Measurements from ENCODE around the gene TBX5.
"Not testable (repeated sequence)": the region's sequence is repeated elsewhere in the genome, so short reads cannot be mapped to it uniquely, and the experiment has no call there.

The TBX5 gene

DNA sequence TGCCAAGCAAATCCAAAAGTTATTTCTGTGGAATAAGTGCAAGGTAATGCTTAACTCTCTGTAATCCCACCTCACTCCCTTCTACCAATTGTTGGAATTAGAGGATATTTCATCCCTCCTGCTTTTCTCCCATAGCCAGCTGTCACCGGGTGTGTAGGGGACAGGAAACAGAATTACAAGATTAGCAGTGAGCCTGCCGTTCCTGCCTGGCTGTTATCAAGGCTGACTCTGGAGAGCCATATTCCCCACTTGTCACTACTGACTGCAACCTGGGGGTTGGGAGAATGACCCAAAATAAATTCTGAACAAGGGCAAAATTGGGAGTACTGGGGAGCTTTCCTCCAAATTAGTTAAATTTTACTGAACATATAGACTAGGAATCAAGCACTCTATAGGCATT is 24.8 kb downstream of the TBX5 start:
- no peak for DNase-seq (ENCODE audit: low read depth)

- no peak for DNase-seq (ENCODE audit: low read depth)
These were observed 34.2 kb downstream of the TBX5 start for GRCh38 chr12:114371733-114372132.

DNA sequence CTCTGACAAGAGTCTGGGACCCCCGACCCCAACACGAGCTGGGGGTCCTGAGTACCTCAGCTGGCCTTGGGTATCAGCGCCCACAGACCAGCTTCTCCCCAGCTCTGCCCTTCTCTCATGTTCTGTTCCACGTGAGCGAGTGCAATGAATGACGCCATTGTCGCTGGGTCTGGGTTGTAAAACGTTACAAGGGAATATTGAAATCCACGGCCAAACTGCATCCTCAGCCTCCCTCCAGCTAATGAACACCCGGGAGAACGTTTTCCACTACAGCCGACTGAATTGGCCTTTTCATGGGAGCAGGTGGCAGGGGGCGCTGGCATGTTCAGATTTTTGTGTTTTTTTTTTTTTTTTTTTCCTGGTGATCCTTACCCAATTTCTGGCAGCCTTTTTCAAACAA is 34.7 kb downstream of the TBX5 start:
- DNase-seq (ENCODE audit: low read depth) = no peak

DNA sequence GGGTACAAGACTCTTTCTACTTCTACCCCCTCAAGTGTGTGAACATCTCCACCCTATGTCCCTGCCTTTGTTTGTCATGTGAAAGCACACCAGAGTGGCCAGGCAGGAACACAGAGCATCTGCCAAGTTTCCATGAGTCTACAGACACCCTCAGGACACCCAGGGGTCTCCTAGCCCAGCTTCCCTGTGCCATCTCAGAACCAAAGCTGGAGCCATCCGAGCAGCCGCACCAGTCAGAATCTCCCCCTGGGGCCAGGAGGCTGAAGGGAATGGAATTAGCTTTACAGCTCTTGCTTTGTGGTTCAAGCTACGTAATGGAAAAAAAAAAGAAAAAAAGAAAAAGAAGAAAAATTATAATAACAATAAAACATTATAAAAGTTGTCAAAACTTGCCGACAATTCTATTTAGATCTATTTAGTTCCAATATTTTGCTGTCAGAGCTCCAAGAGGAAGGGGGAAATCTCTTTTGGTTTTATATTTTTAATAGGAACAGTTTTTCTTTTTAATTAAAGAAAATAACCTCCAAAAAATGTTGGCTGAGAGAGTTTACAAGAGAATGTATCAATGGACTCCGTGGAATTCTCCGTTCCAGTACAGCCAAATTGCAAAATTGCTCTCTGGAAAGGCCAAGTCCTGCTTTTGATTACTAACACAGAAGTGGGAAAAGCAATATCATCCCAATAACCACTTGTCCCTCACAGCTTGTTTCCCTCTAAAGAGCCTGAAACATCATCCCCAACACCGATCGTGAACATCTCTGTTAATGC is 37.1 kb downstream of the TBX5 start:
- no peak for DNase-seq (ENCODE audit: low read depth)

DNA sequence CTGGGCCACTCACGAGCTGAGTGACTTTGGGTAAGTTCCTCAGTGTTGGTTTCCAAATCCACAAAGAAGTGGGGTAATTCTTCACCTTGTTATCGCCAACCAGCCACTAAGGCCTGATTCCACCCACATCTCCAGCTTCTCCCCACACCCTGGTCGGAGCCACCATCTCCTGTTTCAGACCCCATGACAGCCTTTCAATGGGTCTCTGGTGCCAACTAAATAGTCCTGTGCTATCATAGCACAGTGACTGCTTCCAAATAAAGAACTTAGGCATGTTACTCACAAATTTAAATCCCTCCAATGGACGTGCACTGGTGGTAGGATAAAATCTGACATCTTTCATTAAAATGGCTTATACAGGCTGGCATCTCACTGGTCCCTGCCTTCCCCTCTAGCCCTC is 44.0 kb downstream of the TBX5 start:
- no peak for DNase-seq (ENCODE audit: low read depth)

DNA sequence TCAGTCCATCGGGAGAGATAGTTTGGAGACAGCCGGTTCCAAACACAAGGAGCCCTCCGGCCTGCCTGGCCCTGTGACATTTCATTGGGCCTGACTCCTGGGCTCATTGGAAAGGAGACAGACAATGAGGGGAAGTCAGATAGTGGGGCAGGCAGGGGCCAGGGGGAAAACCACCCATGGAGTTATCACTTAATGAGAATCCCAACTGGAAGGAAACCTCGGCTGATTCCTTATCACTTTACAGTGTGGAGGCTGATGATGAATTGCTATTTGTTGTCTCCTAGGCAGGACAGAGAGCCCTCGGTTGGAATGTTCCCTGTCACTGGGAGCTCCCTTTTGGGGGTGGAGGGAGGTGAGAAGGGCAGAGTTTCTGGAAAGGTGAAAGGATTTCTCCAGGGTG is 44.4 kb downstream of the TBX5 start:
- DNase-seq (ENCODE audit: low read depth) = no peak

- DNase-seq (ENCODE audit: low read depth) = no peak
These were observed 45.5 kb downstream of the TBX5 start for GRCh38 chr12:114360485-114360884.

- DNase-seq (ENCODE audit: low read depth) = no peak
These were observed 50.4 kb downstream of the TBX5 start for GRCh38 chr12:114355389-114356088.

DNA sequence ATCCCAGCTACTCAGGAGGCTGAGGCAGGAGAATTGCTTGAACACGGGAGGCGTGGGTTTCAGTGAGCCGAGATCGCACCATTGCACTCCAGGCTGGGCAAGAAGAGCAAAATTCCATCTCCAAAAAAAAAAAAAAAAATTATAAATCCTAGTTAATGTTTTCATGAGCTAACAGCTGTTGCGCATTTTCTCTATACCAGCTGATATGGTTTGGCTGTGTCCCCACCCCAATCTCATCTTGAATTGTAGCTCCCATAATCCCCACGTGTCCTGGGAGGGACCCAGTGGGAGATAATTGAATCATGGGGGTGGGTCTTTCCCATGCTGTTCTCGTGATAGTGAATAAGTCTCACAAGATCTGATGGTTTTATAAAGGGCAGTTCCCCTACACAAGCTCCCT is 56.7 kb downstream of the TBX5 start:
- not testable (repeated sequence) for DNase-seq (ENCODE audit: low read depth)

DNA sequence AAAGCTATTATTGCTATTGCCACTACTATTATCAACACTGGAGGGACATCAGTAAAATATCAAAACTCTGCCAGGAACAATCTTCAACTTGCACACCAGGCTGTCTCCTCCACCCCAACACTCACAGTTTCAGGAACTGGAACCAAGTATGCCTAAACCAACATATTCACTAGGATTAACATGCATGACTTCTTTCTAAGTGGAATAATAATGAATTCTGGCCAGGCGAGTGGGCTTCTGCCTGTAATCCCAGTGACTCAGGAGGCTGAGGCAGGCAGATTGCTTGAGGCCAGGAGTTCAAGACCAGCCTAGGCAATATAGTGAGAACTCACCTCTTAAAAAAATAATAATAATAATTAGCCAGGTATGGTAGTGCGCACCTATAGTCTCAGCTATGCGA is 58.1 kb downstream of the TBX5 start:
- DNase-seq (ENCODE audit: low read depth) = no peak

DNA sequence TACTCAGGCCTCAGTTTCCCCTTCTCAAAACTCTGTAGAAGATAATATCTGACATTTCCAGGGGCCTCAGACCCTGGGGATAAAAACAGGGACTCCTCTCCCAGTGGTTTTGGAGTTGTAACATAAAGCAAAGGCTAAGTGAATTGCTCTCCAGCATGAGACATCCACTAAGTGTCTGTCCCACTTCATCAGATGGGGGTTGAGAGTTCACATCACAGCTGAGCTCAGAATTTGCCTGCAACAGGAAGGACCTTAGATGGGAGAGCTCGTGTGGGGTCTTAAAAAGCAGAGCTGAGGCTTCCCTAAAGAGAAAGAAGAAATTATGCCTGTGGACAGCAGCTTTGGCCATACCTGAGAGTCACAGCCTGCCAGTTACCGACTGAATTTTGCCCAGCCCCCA is 61.1 kb downstream of the TBX5 start:
- DNase-seq (ENCODE audit: low read depth) = no peak

DNA sequence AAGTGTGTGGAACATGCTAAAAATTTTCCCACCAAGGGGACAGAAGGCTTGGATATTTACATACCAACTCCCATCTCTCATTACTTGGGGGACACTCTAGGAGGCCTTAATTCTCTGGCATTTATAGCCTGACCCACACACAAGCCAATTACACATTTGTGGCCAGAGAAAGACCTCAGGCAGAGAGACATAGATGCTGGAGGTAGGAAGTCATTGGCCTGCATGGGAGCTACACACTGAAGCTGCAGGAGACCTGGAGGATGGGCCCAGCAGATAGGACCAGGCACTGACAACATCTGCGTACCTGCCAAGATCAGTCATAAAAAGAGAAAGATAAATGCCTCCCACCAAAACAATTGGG is 61.7 kb downstream of the TBX5 start:
- DNase-seq (ENCODE audit: low read depth) = no peak

- DNase-seq (ENCODE audit: low read depth) = no peak
These were observed 62.2 kb downstream of the TBX5 start for GRCh38 chr12:114343585-114344302.

GRCh38 chr12:114342656-114343055 is 63.3 kb downstream of the TBX5 start:
- no peak for DNase-seq (ENCODE audit: low read depth)

DNA sequence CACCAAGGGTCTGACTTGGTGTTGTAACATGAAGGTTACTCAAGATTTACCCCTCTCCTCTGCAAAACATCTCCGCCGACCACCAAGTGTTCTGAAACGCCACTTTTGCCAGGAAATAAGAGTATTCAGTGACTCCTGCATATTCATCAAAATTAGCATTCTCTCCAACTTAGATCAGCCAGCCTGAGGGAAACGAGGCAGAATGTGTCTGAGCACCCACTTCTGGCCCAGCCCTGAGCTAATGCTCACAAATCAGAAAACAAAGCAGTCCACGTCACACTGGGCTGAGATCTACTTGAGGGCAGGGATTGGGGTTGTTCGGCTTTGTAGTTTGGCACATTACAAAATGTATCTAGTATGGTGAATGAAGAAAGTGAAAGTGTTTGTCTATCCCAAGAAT is 64.3 kb downstream of the TBX5 start:
- no peak for DNase-seq (ENCODE audit: low read depth)

DNA sequence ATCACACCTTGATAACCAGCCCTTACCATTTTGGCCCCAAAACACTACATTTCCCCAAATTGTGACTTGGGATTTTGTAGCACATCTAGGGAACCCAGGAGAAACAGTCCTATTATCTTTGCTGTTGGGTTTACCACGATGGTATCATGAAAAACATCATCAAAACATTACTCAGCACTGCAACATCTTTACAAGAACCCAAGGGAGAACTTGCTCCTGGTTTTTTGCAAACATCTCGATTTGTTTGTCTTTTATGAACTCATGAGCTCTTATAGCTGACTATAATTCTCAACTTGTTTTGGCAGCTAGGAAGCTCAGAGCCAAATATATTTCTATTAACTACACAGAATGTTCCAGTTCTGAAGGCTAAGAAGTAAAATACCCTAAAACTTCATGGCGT is 65.7 kb downstream of the TBX5 start:
- no peak for DNase-seq (ENCODE audit: low read depth)

DNA sequence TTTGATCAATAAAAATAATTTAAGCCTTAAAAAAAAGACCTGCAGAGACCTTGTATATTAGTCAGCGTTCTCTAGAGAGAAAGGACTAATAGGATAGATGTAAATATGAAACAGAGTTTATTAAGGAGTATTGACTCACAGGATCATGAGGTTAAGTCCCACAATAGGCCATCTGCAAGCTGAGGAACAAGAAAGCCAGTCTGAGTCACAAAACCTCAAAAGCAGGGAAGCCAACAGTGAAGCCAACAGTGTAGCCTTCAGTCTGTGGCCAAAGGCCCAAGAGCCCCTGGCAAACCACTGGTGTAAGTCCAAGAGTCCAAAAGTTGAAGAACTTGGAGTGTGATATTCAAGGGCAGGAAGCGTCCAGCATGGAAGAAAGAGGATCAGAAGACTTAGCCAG is 66.3 kb downstream of the TBX5 start:
- no peak for DNase-seq (ENCODE audit: low read depth)

- no peak for DNase-seq (ENCODE audit: low read depth)
These were observed 70.3 kb downstream of the TBX5 start for GRCh38 chr12:114335607-114336006.

DNA sequence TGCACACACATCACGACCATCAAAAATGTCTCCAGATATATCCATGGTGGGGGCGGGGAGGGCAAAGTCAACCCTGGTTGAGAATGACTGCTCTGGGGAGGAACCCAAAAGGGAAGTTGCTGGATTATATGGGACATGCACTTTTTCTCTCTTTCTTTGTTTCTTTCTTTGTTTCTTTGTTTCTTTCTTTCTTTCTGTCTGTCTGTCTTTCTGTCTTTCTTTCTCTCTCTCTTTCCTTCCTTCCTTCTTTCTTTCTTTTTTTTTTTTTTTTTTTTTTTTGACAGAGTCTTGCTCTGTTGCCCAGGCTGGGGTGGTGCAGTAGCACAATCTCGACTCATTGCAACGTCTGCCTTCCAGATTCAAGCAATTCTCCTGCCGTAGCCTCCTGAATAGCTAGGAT is 71.5 kb downstream of the TBX5 start:
- DNase-seq (ENCODE audit: low read depth) = no peak

GRCh38 chr12:114328292-114328691 is 77.7 kb downstream of the TBX5 start:
- DNase-seq (ENCODE audit: low read depth) = no peak

- no peak for DNase-seq (ENCODE audit: low read depth)
These were observed 78.2 kb downstream of the TBX5 start for GRCh38 chr12:114327765-114328164.

- DNase-seq (ENCODE audit: low read depth) = no peak
These were observed 84.4 kb downstream of the TBX5 start for GRCh38 chr12:114321524-114321923.

DNA sequence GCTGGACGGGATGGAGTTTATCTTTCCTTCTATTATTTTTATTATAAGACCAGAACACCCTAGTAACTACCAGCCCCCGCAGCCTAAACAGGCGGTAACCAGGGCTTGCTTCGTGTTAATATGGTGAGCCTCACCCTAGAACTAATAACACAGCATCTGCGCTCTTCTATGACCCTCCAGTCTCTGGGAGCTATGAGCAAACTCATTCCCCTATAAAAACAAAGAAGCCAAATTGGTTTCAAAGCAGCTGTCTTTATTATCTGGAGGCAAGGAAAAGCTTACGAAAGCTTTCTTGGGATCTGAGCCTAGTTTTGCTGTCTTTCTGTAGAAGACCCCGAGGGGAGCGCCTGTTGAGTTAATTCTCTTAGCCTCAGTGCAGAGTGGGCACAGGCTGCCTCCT is 85.0 kb downstream of the TBX5 start:
- DNase-seq (ENCODE audit: low read depth) = no peak
